SU-DHL-6 (cell line): Measurements from ENCODE around the gene DHDDS.

Experiments used
- EZH2phosphoT487 ChIP-seq: fragments of 200-600 bp; sonication (generic), shearing (Covaris generic); conservative IDR thresholded peaks from 2 replicates; pipeline ENCODE4 v1.6.1; 2018; ENCODE audit warnings: mild to moderate bottlenecking, antibody characterized with exemption, low read length, moderate library complexity, mixed read lengths
- TF ChIP-seq, protein P1 (sequence below): fragments of 200-600 bp; sonication (generic); IDR thresholded peaks from one replicate; pipeline ENCODE4 v1.5.1; 2017; ENCODE audit warnings: antibody characterized with exemption, mild to moderate bottlenecking, low read length, moderate library complexity; ENCODE audit not compliant: insufficient read depth, poor library complexity, severe bottlenecking

- TF ChIP-seq, protein P1, sequence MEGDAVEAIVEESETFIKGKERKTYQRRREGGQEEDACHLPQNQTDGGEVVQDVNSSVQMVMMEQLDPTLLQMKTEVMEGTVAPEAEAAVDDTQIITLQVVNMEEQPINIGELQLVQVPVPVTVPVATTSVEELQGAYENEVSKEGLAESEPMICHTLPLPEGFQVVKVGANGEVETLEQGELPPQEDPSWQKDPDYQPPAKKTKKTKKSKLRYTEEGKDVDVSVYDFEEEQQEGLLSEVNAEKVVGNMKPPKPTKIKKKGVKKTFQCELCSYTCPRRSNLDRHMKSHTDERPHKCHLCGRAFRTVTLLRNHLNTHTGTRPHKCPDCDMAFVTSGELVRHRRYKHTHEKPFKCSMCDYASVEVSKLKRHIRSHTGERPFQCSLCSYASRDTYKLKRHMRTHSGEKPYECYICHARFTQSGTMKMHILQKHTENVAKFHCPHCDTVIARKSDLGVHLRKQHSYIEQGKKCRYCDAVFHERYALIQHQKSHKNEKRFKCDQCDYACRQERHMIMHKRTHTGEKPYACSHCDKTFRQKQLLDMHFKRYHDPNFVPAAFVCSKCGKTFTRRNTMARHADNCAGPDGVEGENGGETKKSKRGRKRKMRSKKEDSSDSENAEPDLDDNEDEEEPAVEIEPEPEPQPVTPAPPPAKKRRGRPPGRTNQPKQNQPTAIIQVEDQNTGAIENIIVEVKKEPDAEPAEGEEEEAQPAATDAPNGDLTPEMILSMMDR: no peak
- no peak for TF ChIP-seq EZH2phosphoT487
Observed at GRCh38 chr1:26429721-26430120, 2.4 kb upstream of the DHDDS start.
